Liver (tissue), 9 donors: Measurements from ENCODE around the gene DEFB112. TPM values are rescaled to one million over a fixed set of nuclear protein-coding genes. Genes with fewer than 3 reads are reported as not detected.

Experiments
- DNase-seq: peaks from one replicate; pipeline ENCODE4 v3.0.0-alpha.2; 2017; ENCODE audit warnings: low spot score
- H3K27ac ChIP-seq, 2 donors: one replicate each; pipeline ENCODE4 v1.7.0; 2013; ENCODE audit warnings: inconsistent platforms in 2 of 2, low read length in 2 of 2, control low read depth in 1 of 2, low read depth in 1 of 2, mild to moderate bottlenecking in 1 of 2
- H3K27me3 ChIP-seq, 4 donors: one replicate each; pipeline versions ENCODE4 v1.6.1 to v1.7.0; 2013; ENCODE audit warnings: low read length in 3 of 4, inconsistent platforms in 1 of 4, mild to moderate bottlenecking in 1 of 4, moderate library complexity in 1 of 4; ENCODE audit not compliant: control insufficient read depth in 4 of 4, insufficient read depth in 4 of 4
- H3K36me3 ChIP-seq, 4 donors: one replicate each; pipeline versions ENCODE4 v1.6.1 to v1.7.0; 2013; ENCODE audit warnings: low read length in 3 of 4, mild to moderate bottlenecking in 3 of 4, low read depth in 1 of 4, moderate library complexity in 1 of 4; ENCODE audit not compliant: control insufficient read depth in 4 of 4, insufficient read depth in 3 of 4
- H3K4me1 ChIP-seq, 4 donors: one replicate each; pipeline versions ENCODE4 v1.6.1 to v1.7.0; 2013; ENCODE audit warnings: low read length in 3 of 4, mild to moderate bottlenecking in 3 of 4, moderate library complexity in 1 of 4; ENCODE audit not compliant: control insufficient read depth in 4 of 4, insufficient read depth in 4 of 4
- H3K4me3 ChIP-seq, 3 donors: one replicate each; pipeline versions ENCODE4 v1.6.1 to v1.7.0; 2013; ENCODE audit warnings: low read length in 3 of 3, control low read depth in 1 of 3, low read depth in 1 of 3, mild to moderate bottlenecking in 1 of 3
- H3K9ac ChIP-seq, 2 donors: one replicate each; pipeline ENCODE4 v1.7.0; 2013; ENCODE audit warnings: low read length in 2 of 2, mild to moderate bottlenecking in 2 of 2, moderate library complexity in 2 of 2, control low read depth in 1 of 2, low read depth in 1 of 2
- H3K9me3 ChIP-seq, 4 donors: one replicate each; pipeline versions ENCODE4 v1.6.1 to v1.7.0; 2013; ENCODE audit warnings: low read length in 3 of 4; ENCODE audit not compliant: control insufficient read depth in 4 of 4
- ATF3 ChIP-seq: IDR thresholded peaks from 2 replicates; pipeline ENCODE4 v1.6.1; 2016; ENCODE audit warnings: antibody characterized with exemption
- CTCF ChIP-seq: fragments of 150-350 bp; IDR thresholded peaks from 2 replicates; pipeline ENCODE4 v1.5.1; 2017; ENCODE audit warnings: improper control_type of control experiment, low read depth, low read length; ENCODE audit not compliant: missing input control
- EGR1 ChIP-seq, 2 donors: IDR thresholded peaks; 2 replicates each; pipeline ENCODE4 v1.6.1; 2016 to 2018; ENCODE audit warnings: antibody characterized with exemption in 2 of 2, low read depth in 2 of 2
- FOXA1 ChIP-seq: IDR thresholded peaks from 2 replicates; pipeline ENCODE4 v1.6.1; 2016; ENCODE audit warnings: antibody characterized with exemption
- FOXA2 ChIP-seq: IDR thresholded peaks from 2 replicates; pipeline ENCODE4 v1.6.1; 2016; ENCODE audit warnings: antibody characterized with exemption
- GABPA ChIP-seq, 2 donors: IDR thresholded peaks in 1 of 2; conservative IDR thresholded peaks in 1 of 2; 2 replicates each; pipeline ENCODE4 v1.6.1; 2016; ENCODE audit warnings: antibody characterized with exemption in 2 of 2, mild to moderate bottlenecking in 1 of 2, moderate library complexity in 1 of 2
- HNF4A ChIP-seq, 2 donors: conservative IDR thresholded peaks; 2 replicates each; pipeline ENCODE4 v1.6.1; 2016; ENCODE audit warnings: antibody characterized with exemption in 2 of 2, mild to moderate bottlenecking in 2 of 2
- HNF4G ChIP-seq: IDR thresholded peaks from 2 replicates; pipeline ENCODE4 v1.6.1; 2016; ENCODE audit warnings: antibody characterized with exemption
- JUND ChIP-seq, 2 donors: IDR thresholded peaks; 2 replicates each; pipeline ENCODE4 v1.6.1; 2016; ENCODE audit warnings: antibody characterized with exemption in 2 of 2
- NR2F2 ChIP-seq: IDR thresholded peaks from 2 replicates; pipeline ENCODE4 v1.6.1; 2016; ENCODE audit warnings: antibody characterized with exemption
- RAD21 ChIP-seq, 2 donors: IDR thresholded peaks; 2 replicates each; pipeline ENCODE4 v1.6.1; 2016; ENCODE audit warnings: antibody characterized with exemption in 2 of 2, mild to moderate bottlenecking in 2 of 2
- REST ChIP-seq: IDR thresholded peaks from 2 replicates; pipeline ENCODE4 v1.6.1; 2016; ENCODE audit warnings: antibody characterized with exemption, mild to moderate bottlenecking
- RXRA ChIP-seq, 2 donors: IDR thresholded peaks; 2 replicates each; pipeline ENCODE4 v1.6.1; 2017 to 2018; ENCODE audit warnings: antibody characterized with exemption in 2 of 2, mild to moderate bottlenecking in 1 of 2
- SP1 ChIP-seq: IDR thresholded peaks from 2 replicates; pipeline ENCODE4 v1.6.1; 2018; ENCODE audit warnings: antibody characterized with exemption, mild to moderate bottlenecking
- TAF1 ChIP-seq: conservative IDR thresholded peaks from 2 replicates; pipeline ENCODE4 v1.6.1; 2016; ENCODE audit warnings: antibody characterized with exemption, mild to moderate bottlenecking
- YY1 ChIP-seq: IDR thresholded peaks from 2 replicates; pipeline ENCODE4 v1.6.1; 2016; ENCODE audit warnings: antibody characterized with exemption, mild to moderate bottlenecking
- WGBS: extraction: QIAGEN DNeasy Blood & Tissue Kit; methylation state at CpG from one replicate; pipeline ENCODE4 v1.1.7; 2013; 5-methylcytosine and 5-hydroxymethylcytosine counted together
- polyA plus RNA-seq, 2 donors: library from polyadenylated mRNA; stranded (reverse) in 1 of 2; unstranded in 1 of 2; fragments of 200-250 nt in 1 of 2; fragments of >200 nt in 1 of 2; fragmentation: Nextera tagmentation in 1 of 2; extraction: Ambion mirVana in 1 of 2; gene quantifications; one replicate each; pipeline versions ENCODE4 v1.2.1 to v1.2.3, GENCODE V29; 2013 to 2015
- total RNA-seq, 2 donors: library from RNA; depleted of rRNA; stranded (reverse); fragments of >200 nt; gene quantifications; one replicate each; pipeline ENCODE4 v1.2.3, GENCODE V29; 2014
- TF ChIP-seq, protein P1 (sequence below): IDR thresholded peaks from 2 replicates; pipeline ENCODE4 v1.6.1; 2016; ENCODE audit warnings: antibody characterized with exemption
- TF ChIP-seq, protein P2 (sequence below): IDR thresholded peaks from 2 replicates; pipeline ENCODE4 v1.6.1; 2016; ENCODE audit warnings: antibody characterized with exemption
- donor health status: healthy.
- donor health status: healthy.
- donor health status: healthy.
- donor health status: healthy.
- donor health status: healthy.

The DEFB112 gene
- total and polyA plus RNA-seq, 4 donors, result not detected

DNA sequence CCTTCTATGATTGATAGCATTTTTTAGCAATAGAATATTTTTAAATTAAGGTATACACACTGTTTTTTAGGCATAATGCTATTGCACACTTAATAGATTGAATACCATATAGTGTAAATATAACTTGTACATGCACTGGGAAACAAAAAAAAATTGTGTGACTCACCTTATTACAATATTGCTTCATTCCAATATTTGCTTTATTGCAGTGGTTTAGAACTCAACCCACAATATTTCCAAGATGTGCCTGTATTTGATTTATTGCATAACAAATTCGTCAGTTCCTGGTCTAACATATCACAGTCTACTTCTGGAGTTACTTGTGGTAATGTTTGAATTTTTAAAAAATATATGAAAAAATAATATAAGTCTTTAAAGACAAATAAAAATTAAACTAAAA is 41.9 kb upstream of the DEFB112 start:
- H3K4me1 ChIP-seq, result peaks cover 2 to 16% (median 12%) of the 10 kb centered on the region in 4 donors
- no peak for DNase-seq
- H3K9ac ChIP-seq, result no peak overlapping the region
- WGBS, result 14% methylated on average over 1 of the region's 1 CpG
- H3K27me3 ChIP-seq, result no peaks in the 10 kb centered on the region
- TF ChIP-seq RAD21 (IDR thresholded peaks at IDR 0.05), result no peak
- peak; percentile 84 for TF ChIP-seq ATF3
- peak; percentile 18 for TF ChIP-seq SP1
- no peak for TF ChIP-seq HNF4G
- TF ChIP-seq FOXA1, result no peak
- TF ChIP-seq NR2F2, result no peak
- TF ChIP-seq TAF1, result no peak
- peak; percentile 44 for TF ChIP-seq FOXA2
- TF ChIP-seq, protein P1, sequence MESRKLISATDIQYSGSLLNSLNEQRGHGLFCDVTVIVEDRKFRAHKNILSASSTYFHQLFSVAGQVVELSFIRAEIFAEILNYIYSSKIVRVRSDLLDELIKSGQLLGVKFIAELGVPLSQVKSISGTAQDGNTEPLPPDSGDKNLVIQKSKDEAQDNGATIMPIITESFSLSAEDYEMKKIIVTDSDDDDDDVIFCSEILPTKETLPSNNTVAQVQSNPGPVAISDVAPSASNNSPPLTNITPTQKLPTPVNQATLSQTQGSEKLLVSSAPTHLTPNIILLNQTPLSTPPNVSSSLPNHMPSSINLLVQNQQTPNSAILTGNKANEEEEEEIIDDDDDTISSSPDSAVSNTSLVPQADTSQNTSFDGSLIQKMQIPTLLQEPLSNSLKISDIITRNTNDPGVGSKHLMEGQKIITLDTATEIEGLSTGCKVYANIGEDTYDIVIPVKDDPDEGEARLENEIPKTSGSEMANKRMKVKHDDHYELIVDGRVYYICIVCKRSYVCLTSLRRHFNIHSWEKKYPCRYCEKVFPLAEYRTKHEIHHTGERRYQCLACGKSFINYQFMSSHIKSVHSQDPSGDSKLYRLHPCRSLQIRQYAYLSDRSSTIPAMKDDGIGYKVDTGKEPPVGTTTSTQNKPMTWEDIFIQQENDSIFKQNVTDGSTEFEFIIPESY, result peak; percentile 26
- peak; percentile 93 to 97 for TF ChIP-seq JUND (IDR thresholded peaks at IDR 0.05)
- peak; percentile 44 to 66 for TF ChIP-seq HNF4A (conservative IDR thresholded peaks at IDR 0.05)
- no peak for TF ChIP-seq REST
- TF ChIP-seq, protein P2, sequence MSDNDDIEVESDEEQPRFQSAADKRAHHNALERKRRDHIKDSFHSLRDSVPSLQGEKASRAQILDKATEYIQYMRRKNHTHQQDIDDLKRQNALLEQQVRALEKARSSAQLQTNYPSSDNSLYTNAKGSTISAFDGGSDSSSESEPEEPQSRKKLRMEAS, result peak; percentile 44
- TF ChIP-seq CTCF, result no peak
- TF ChIP-seq EGR1 (IDR thresholded peaks at IDR 0.05; ENCODE audit: low read depth in 2 of 2), result no peak
- peak in 1 of 2 donors; percentile 41 for TF ChIP-seq RXRA (IDR thresholded peaks at IDR 0.05)
- TF ChIP-seq YY1, result peak; percentile 24
- TF ChIP-seq GABPA (IDR thresholded peaks at IDR 0.05 in 1 of 2, conservative IDR thresholded peaks at IDR 0.05 in 1 of 2), result peak in 1 of 2 donors; percentile 22
- H3K36me3 ChIP-seq, result no peaks in the 10 kb centered on the region
- no peak overlapping the region for H3K4me3 ChIP-seq
- no peaks in the 10 kb centered on the region for H3K9me3 ChIP-seq
- H3K27ac ChIP-seq, result peak overlapping the region in 1 of 2 donors; percentile 24
